IPS DF 6.9 (cell line): ENCODE results near the gene CFAP100.

Experiments
- DNase-seq: peaks from one replicate; pipeline ENCODE4 v3.0.0-alpha.2; 2013; ENCODE audit warnings: low read depth, low spot score
- H3K27ac ChIP-seq: one replicate; pipeline ENCODE4 v1.5.1; 2013; ENCODE audit warnings: low read length, control low read depth
- H3K27me3 ChIP-seq: 2 replicates; pipeline ENCODE4 v1.6.1; 2013; ENCODE audit warnings: mild to moderate bottlenecking, low read length; ENCODE audit not compliant: control insufficient read depth, insufficient read depth
- H3K36me3 ChIP-seq: 2 replicates; pipeline ENCODE4 v1.6.1; 2013; ENCODE audit warnings: low read length; ENCODE audit not compliant: control insufficient read depth, insufficient read depth
- H3K4me1 ChIP-seq: 2 replicates; pipeline ENCODE4 v1.6.1; 2013; ENCODE audit warnings: low read length; ENCODE audit not compliant: control insufficient read depth, insufficient read depth
- H3K4me3 ChIP-seq: 2 replicates; pipeline ENCODE4 v1.5.1; 2013; ENCODE audit warnings: mild to moderate bottlenecking, low read length
- H3K9me3 ChIP-seq: 2 replicates; pipeline ENCODE4 v1.6.1; 2013; ENCODE audit warnings: low read length, inconsistent platforms; ENCODE audit not compliant: control insufficient read depth, insufficient read depth
- WGBS: extraction: QIAGEN DNeasy Blood & Tissue Kit; methylation state at CpG from one replicate; pipeline ENCODE4 v1.1.7; 2013; ENCODE audit warnings: mixed read lengths, missing lambda C conversion rate; ENCODE audit not compliant: insufficient read length, insufficient coverage; 5-methylcytosine and 5-hydroxymethylcytosine counted together

Gene CFAP100

DNA sequence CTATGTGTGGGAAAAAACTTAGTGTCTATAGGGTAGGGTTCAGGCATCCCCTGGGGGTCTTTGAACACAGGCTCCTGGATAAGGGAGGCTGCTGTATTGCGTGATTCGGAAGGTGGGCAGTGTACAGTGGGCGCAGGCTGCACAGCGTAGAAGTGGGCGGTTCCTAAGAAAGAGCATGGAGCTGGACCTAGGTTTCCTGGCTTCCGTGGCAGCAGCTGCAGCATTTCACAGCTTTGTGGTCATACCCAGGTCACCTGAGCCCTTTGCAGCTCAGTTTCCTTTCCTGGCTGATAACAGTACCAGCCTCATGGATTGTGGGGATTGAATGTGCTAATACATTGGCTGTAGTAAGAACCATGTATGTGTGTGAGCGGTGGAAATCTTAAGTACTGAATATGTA is 22.2 kb downstream of the CFAP100 start:
- peaks cover 7% of the 10 kb centered on the region for H3K4me1 ChIP-seq
- H3K9me3 ChIP-seq = no peaks in the 10 kb centered on the region
- H3K27ac ChIP-seq = no peak overlapping the region
- no peaks in the 10 kb centered on the region for H3K27me3 ChIP-seq
- no peak for DNase-seq
- no peaks in the 10 kb centered on the region for H3K36me3 ChIP-seq
- no CpG with 5 or more reads among the region's 7 CpGs for WGBS
- H3K4me3 ChIP-seq = no peak overlapping the region

- H3K27ac ChIP-seq = no peak overlapping the region
- H3K27me3 ChIP-seq = no peaks in the 10 kb centered on the region
- no peak overlapping the region for H3K4me3 ChIP-seq
- DNase-seq = no peak
- no peaks in the 10 kb centered on the region for H3K9me3 ChIP-seq
- H3K36me3 ChIP-seq = no peaks in the 10 kb centered on the region
- WGBS = no CpG with 5 or more reads among the region's 5 CpGs
- peaks cover 7% of the 10 kb centered on the region for H3K4me1 ChIP-seq
Measured at GRCh38 chr3:126417515-126417914, 22.8 kb downstream of the CFAP100 start.

- H3K9me3 ChIP-seq = no peaks in the 10 kb centered on the region
- H3K27me3 ChIP-seq = no peaks in the 10 kb centered on the region
- no CpG with 5 or more reads among the region's 11 CpGs for WGBS
- no peak for DNase-seq
- no peaks in the 10 kb centered on the region for H3K36me3 ChIP-seq
- no peak overlapping the region for H3K4me3 ChIP-seq
- no peak overlapping the region for H3K27ac ChIP-seq
- H3K4me1 ChIP-seq = peaks cover 7% of the 10 kb centered on the region
Measured at GRCh38 chr3:126417981-126418530, 23.3 kb downstream of the CFAP100 start.

DNA sequence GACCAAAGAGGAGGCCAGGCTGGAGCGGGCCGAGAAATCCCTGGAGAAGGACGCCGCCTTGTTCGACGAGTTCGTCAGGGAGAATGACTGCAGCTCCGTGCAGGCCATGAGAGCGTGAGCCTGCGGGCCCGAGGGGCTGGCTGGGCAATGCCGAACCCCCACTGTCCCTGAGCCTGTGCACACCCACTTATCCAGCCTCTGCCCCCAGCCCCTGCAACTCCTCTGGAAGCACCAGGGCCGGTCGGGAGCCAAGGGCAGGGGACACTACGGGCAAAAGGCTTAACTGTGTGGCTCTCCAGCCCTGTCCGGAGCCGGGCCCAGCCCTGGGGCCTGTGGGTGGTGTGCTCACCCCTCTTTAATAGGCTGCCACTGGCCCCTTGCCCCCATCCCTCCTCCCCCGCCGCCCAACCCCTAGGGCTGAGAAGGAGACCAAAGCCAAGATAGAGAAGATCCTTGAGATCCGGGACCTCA is 24.0 kb downstream of the CFAP100 start:
- Histone ChIP-seq H3K27ac (no peak overlapping the region), H3K4me1 (peaks cover 11% of the 10 kb centered on the region), H3K4me3 (no peak overlapping the region), H3K27me3 (no peaks in the 10 kb centered on the region), H3K9me3 (no peaks in the 10 kb centered on the region), H3K36me3 (no peaks in the 10 kb centered on the region)
- no CpG with 5 or more reads among the region's 20 CpGs for WGBS
- DNase-seq = no peak

- no CpG with 5 or more reads among the region's 6 CpGs for WGBS
- no peak overlapping the region for H3K4me3 ChIP-seq
- no peak overlapping the region for H3K27ac ChIP-seq
- peaks cover 11% of the 10 kb centered on the region for H3K4me1 ChIP-seq
- no peaks in the 10 kb centered on the region for H3K9me3 ChIP-seq
- H3K27me3 ChIP-seq = no peaks in the 10 kb centered on the region
- H3K36me3 ChIP-seq = no peaks in the 10 kb centered on the region
- DNase-seq = no peak
Measured at GRCh38 chr3:126419151-126419703, 24.5 kb downstream of the CFAP100 start.

DNA sequence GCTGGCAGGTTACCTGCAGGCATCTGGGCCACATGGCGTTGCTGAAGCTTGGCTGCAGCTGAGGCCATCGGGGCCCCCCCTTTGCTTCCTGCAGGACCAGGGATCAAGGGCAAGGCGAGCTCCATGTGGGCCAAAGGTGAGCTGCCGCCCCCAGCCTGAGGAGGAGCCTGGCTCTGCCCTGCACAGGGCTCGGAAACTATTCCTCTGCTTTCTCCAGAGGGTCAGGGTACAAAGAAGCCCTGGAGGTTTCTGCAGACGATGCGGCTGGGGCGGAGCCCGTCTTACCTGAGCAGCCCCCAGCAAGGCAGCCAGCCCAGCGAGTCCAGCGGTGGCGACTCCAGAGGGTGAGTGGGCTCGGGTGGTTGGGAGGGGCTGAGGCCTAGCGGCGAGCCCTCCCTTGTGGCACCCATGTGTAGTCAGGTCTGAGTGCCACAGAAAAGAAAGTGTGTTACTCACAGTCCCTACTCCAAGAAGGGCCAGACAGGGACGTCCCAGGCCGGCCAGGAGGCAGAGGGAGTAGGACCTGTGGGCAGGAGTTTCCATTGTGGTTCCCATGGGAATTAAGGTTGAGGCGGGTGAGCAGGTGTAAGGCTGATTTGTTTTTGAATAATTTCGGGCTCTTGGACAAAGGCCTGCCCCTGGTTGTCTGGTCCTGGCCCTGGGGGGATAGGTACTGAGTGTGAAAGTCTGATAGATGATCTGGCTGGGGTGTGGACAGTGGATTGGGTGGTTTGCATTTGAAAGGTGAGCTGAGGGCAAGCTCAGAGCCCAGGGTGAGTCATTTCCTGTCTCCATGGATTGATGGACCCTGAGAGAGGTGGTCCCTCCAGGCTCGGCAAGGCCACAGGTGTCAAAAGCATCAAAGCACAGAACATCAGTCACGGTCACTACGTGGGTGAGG is 25.4 kb downstream of the CFAP100 start:
- peak; percentile 33 for DNase-seq
- no peak overlapping the region for H3K27ac ChIP-seq
- H3K4me3 ChIP-seq = no peak overlapping the region
- H3K36me3 ChIP-seq = no peaks in the 10 kb centered on the region
- no peaks in the 10 kb centered on the region for H3K27me3 ChIP-seq
- WGBS = no CpG with 5 or more reads among the region's 22 CpGs
- no peaks in the 10 kb centered on the region for H3K9me3 ChIP-seq
- peaks cover 11% of the 10 kb centered on the region for H3K4me1 ChIP-seq

- H3K9me3 ChIP-seq = no peaks in the 10 kb centered on the region
- no peaks in the 10 kb centered on the region for H3K36me3 ChIP-seq
- WGBS = no CpG with 5 or more reads among the region's 10 CpGs
- H3K4me3 ChIP-seq = no peak overlapping the region
- no peak overlapping the region for H3K27ac ChIP-seq
- DNase-seq = no peak
- H3K4me1 ChIP-seq = peaks cover 11% of the 10 kb centered on the region
- no peaks in the 10 kb centered on the region for H3K27me3 ChIP-seq
Measured at GRCh38 chr3:126421573-126422119, 26.9 kb downstream of the CFAP100 start.

DNA sequence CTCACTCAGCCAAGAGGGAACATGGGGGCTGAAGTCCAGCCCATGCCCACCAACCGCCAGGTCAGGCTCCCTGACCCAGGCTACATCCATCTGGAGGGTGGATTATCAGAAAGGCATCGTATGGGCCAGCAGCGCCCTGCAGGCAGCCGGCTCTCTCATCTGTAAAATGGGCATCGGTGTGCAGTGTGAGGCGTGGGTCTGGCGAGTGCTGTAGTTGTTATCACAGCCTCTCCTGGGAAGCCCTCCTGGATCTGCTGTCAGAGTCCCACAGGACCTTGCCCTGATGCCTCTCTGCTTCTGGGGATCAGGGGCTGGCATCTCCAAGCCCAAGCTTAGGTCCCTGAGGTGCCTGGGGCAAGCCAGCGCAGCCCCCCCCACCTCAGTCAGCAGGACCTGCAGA is 27.4 kb downstream of the CFAP100 start:
- no peaks in the 10 kb centered on the region for H3K36me3 ChIP-seq
- H3K4me3 ChIP-seq = no peak overlapping the region
- no CpG with 5 or more reads among the region's 8 CpGs for WGBS
- DNase-seq = no peak
- no peak overlapping the region for H3K27ac ChIP-seq
- peaks cover 11% of the 10 kb centered on the region for H3K4me1 ChIP-seq
- no peaks in the 10 kb centered on the region for H3K27me3 ChIP-seq
- no peaks in the 10 kb centered on the region for H3K9me3 ChIP-seq

GRCh38 chr3:126422571-126423091 is 27.9 kb downstream of the CFAP100 start:
- Histone ChIP-seq H3K27me3 (no peaks in the 10 kb centered on the region), H3K4me3 (no peak overlapping the region), H3K36me3 (no peaks in the 10 kb centered on the region), H3K9me3 (no peaks in the 10 kb centered on the region), H3K4me1 (peaks cover 11% of the 10 kb centered on the region), H3K27ac (no peak overlapping the region)
- no peak for DNase-seq
- WGBS = no CpG with 5 or more reads among the region's 4 CpGs
